NB4 (cell line): ENCODE measurements around the gene DIP2C.

ENCODE experiments used
- DNase-seq: peaks from one replicate; pipeline ENCODE4 v3.0.0; 2010; ENCODE audit warnings: low read depth
- H3K4me3 ChIP-seq: one replicate; pipeline ENCODE4 v1.5.1; 2011; ENCODE audit warnings: mild to moderate bottlenecking, low read depth, low read length, moderate library complexity
- CTCF ChIP-seq: IDR thresholded peaks from one replicate; pipeline ENCODE4 v1.5.1; 2012; ENCODE audit warnings: low read depth, low read length
- MAX ChIP-seq: IDR thresholded peaks from 2 replicates; pipeline ENCODE4 v1.6.1; 2011; ENCODE audit warnings: low read depth, low read length
- MYC ChIP-seq: IDR thresholded peaks from 2 replicates; pipeline ENCODE4 v1.6.1; 2011; ENCODE audit warnings: low read depth, low read length
- POLR2A ChIP-seq: IDR thresholded peaks from 2 replicates; pipeline ENCODE4 v1.6.1; 2011; ENCODE audit warnings: mild to moderate bottlenecking; ENCODE audit not compliant: insufficient read length; ENCODE audit errors: extremely low read depth

The DIP2C gene

GRCh38 chr10:566241-566885 is 123.1 kb downstream of the DIP2C start:
- TF ChIP-seq CTCF, result no peak
- TF ChIP-seq MYC, result no peak
- no peak for TF ChIP-seq MAX
- TF ChIP-seq POLR2A, result no peak
- DNase-seq, result no peak
- H3K4me3 ChIP-seq, result no peak overlapping the region

GRCh38 chr10:565676-566075 is 123.8 kb downstream of the DIP2C start:
- TF ChIP-seq MYC (no peak), CTCF (no peak), POLR2A (no peak), MAX (no peak)
- no peak overlapping the region for H3K4me3 ChIP-seq
- no peak for DNase-seq

GRCh38 chr10:565146-565545 is 124.3 kb downstream of the DIP2C start:
- TF ChIP-seq POLR2A (no peak), MAX (no peak), CTCF (no peak), MYC (no peak)
- no peak overlapping the region for H3K4me3 ChIP-seq
- DNase-seq, result no peak

GRCh38 chr10:563827-564226 is 125.6 kb downstream of the DIP2C start:
- no peak for DNase-seq
- TF ChIP-seq MYC (no peak), POLR2A (no peak), CTCF (no peak), MAX (no peak)
- no peak overlapping the region for H3K4me3 ChIP-seq

GRCh38 chr10:562142-562541 is 127.3 kb downstream of the DIP2C start:
- DNase-seq, result no peak
- H3K4me3 ChIP-seq, result no peak overlapping the region
- TF ChIP-seq MYC, result no peak
- TF ChIP-seq MAX, result no peak
- no peak for TF ChIP-seq POLR2A
- TF ChIP-seq CTCF, result no peak

- no peak for DNase-seq
- no peak overlapping the region for H3K4me3 ChIP-seq
- TF ChIP-seq CTCF (no peak), POLR2A (no peak), MAX (no peak), MYC (no peak)
Observed at GRCh38 chr10:561721-562120, 127.7 kb downstream of the DIP2C start.
